HCT116 (cell line): ENCODE results near the gene NR2E1. TPM values are rescaled to one million over a fixed set of nuclear protein-coding genes. Genes with fewer than 3 reads are reported as not detected.

Experiments
- ATAC-seq: fragments of 200-7000 bp; cut with Tn5 transposase; 2 replicates; pipeline ENCODE4 v1.9.1; 2020; ENCODE audit warnings: mild to moderate bottlenecking, moderate library complexity
- BruUV-seq: library from RNA; stranded (reverse); fragments of 400-500 nt; replicated peaks from 2 replicates; lab custom pipeline; 2021; lab: Mats Ljungman, UMichigan
- CTCF ChIA-PET: fragments of 300-600 bp; sonication (Branson Sonifier 250); formaldehyde crosslinking; loops from one replicate; lab custom pipeline; 2021; ENCODE audit warnings: antibody characterized with exemption; lab: Charles Lee
- POLR2A ChIA-PET: fragments of 300-600, 350-600 bp; sonication (Branson Sonifier 250); formaldehyde crosslinking; loops from one replicate; lab custom pipeline; 2021; ENCODE audit warnings: antibody characterized with exemption; lab: Charles Lee
- RAD21 ChIA-PET, 2 experiments: fragments of 300-600 bp; sonication (Branson Sonifier 250); formaldehyde crosslinking; loops; one replicate each; lab custom pipeline; 2023; ENCODE audit warnings: low total read pairs in 2 of 2; ENCODE audit not compliant: uncharacterized antibody in 2 of 2, unreplicated experiment in 2 of 2, low non-redundant PET in 1 of 2; lab: Charles Lee
- DNase-seq: peaks from one replicate; pipeline ENCODE4 v3.0.0-alpha.2; 2010; ENCODE audit warnings: low read depth, low spot score
- H2AFZ ChIP-seq: fragments of 200-600 bp; shearing (Covaris generic), sonication (generic); 2 replicates; pipeline ENCODE4 v1.6.1; 2017; ENCODE audit warnings: low read depth, mixed run types, mixed read lengths, antibody characterized with exemption, low read length; ENCODE audit not compliant: poor library complexity, severe bottlenecking
- H3K27ac ChIP-seq: 2 replicates; pipeline ENCODE4 v1.5.1; 2012; ENCODE audit warnings: low read depth, low read length
- H3K27me3 ChIP-seq: fragments of 200-600 bp; sonication (generic); 2 replicates; pipeline ENCODE4 v1.6.1; 2016; ENCODE audit warnings: mixed run types, low read length, mixed read lengths; ENCODE audit not compliant: insufficient read depth
- H3K36me3 ChIP-seq, 2 experiments: fragments of 200-500 bp in 1 of 2; fragments of 200-600 bp in 1 of 2; sonication (Bioruptor generic) in 1 of 2; sonication (generic) in 1 of 2; 2 replicates each; pipeline versions ENCODE4 v1.5.1 to v1.6.1; 2014 to 2016; ENCODE audit warnings: low read length in 2 of 2, inconsistent platforms in 1 of 2, mixed read lengths in 1 of 2, mixed run types in 1 of 2; ENCODE audit not compliant: insufficient read depth in 2 of 2, control insufficient read depth in 1 of 2
- H3K4me1 ChIP-seq, 2 experiments: fragments of 200-600 bp in 1 of 2; sonication (generic) in 1 of 2; 2 replicates each; pipeline versions ENCODE4 v1.5.1 to v1.6.1; 2012 to 2017; ENCODE audit warnings: low read length in 2 of 2, inconsistent platforms in 1 of 2, mild to moderate bottlenecking in 1 of 2, mixed read lengths in 1 of 2, mixed run types in 1 of 2, moderate library complexity in 1 of 2; ENCODE audit not compliant: insufficient read depth in 2 of 2, control insufficient read depth in 1 of 2
- H3K4me2 ChIP-seq: fragments of 200-600 bp; sonication (generic); 2 replicates; pipeline ENCODE4 v1.6.1; 2017; ENCODE audit warnings: mixed run types, low read length, mixed read lengths
- H3K4me3 ChIP-seq, 2 experiments: fragments of 200-600 bp in 1 of 2; sonication (generic) in 1 of 2; replicated peaks in 1 of 2; 2 replicates each; pipeline ENCODE4 v1.5.1; 2011 to 2016; ENCODE audit warnings: low read length in 2 of 2, control low read depth in 1 of 2, low read depth in 1 of 2, mild to moderate bottlenecking in 1 of 2, mixed read lengths in 1 of 2, mixed run types in 1 of 2
- H3K79me2 ChIP-seq: fragments of 200-600 bp; sonication (generic); 2 replicates; pipeline ENCODE4 v1.6.1; 2017; ENCODE audit warnings: mild to moderate bottlenecking, mixed run types, low read length, moderate library complexity, mixed read lengths; ENCODE audit not compliant: insufficient read depth
- H3K9ac ChIP-seq: fragments of 200-600 bp; sonication (generic); 2 replicates; pipeline ENCODE4 v1.6.1; 2016; ENCODE audit warnings: low read length, mixed read lengths
- H3K9me2 ChIP-seq: fragments of 200-600 bp; sonication (generic), shearing (Covaris generic); 2 replicates; pipeline ENCODE4 v1.6.1; 2017; ENCODE audit warnings: mixed run types, mild to moderate bottlenecking, moderate library complexity; ENCODE audit not compliant: insufficient read depth
- H3K9me3 ChIP-seq, 2 experiments: fragments of 200-500 bp in 1 of 2; fragments of 200-600 bp in 1 of 2; sonication (Bioruptor generic) in 1 of 2; sonication (generic) in 1 of 2; 2 replicates each; pipeline ENCODE4 v1.6.1; 2014 to 2017; ENCODE audit warnings: low read length in 2 of 2, mixed read lengths in 2 of 2, inconsistent platforms in 1 of 2, low read depth in 1 of 2, mild to moderate bottlenecking in 1 of 2, mixed run types in 1 of 2, moderate library complexity in 1 of 2; ENCODE audit not compliant: control insufficient read depth in 1 of 2, insufficient read depth in 1 of 2
- H4K20me1 ChIP-seq: fragments of 200-600 bp; sonication (generic), shearing (Covaris generic); 2 replicates; pipeline ENCODE4 v1.6.1; 2017; ENCODE audit warnings: mixed run types, mild to moderate bottlenecking, moderate library complexity; ENCODE audit not compliant: insufficient read depth
- ELF1 ChIP-seq: IDR thresholded peaks from 2 replicates; pipeline ENCODE4 v1.6.1; 2012; ENCODE audit warnings: low read depth, borderline replicate concordance
- JUND ChIP-seq: IDR thresholded peaks from 2 replicates; pipeline ENCODE4 v1.6.1; 2012
- SIN3A ChIP-seq: IDR thresholded peaks from 2 replicates; pipeline ENCODE4 v1.6.1; 2012; ENCODE audit warnings: low read depth
- SP1 ChIP-seq: IDR thresholded peaks from 2 replicates; pipeline ENCODE4 v1.6.1; 2012; ENCODE audit warnings: low read depth
- SRF ChIP-seq: IDR thresholded peaks from 2 replicates; pipeline ENCODE4 v1.6.1; 2012; ENCODE audit warnings: low read depth
- YY1 ChIP-seq: IDR thresholded peaks from 2 replicates; pipeline ENCODE4 v1.6.1; 2011; ENCODE audit warnings: low read length, low read depth, moderate library complexity, mild to moderate bottlenecking; ENCODE audit not compliant: insufficient replicate concordance; ENCODE audit errors: extremely low read depth
- ZFX ChIP-seq: fragments of 450-650 bp; IDR thresholded peaks from 2 replicates; pipeline ENCODE4 v1.6.1; 2017
- ZNF274 ChIP-seq: fragments of 200-500 bp; sonication (Bioruptor generic); IDR thresholded peaks from 2 replicates; pipeline ENCODE4 v1.6.1; 2014; ENCODE audit warnings: mild to moderate bottlenecking, low read depth, low read length, inconsistent platforms
- intact Hi-C: fragments of 100-400 bp; cut with micrococcal nuclease; formaldehyde crosslinking; loops from 2 replicates; pipeline ENCODE4 v1.10.0; 2022
- total RNA-seq: library from RNA; stranded (reverse); gene quantifications from one replicate; pipeline ENCODE4 v1.2.1, GENCODE V29; 2021; ENCODE audit not compliant: unreplicated experiment
- TF ChIP-seq, protein P1 (sequence below): IDR thresholded peaks from 2 replicates; pipeline ENCODE4 v1.6.1; 2011; ENCODE audit warnings: mild to moderate bottlenecking, low read length, moderate library complexity; ENCODE audit not compliant: insufficient replicate concordance; ENCODE audit errors: extremely low read depth
- TF ChIP-seq, protein P2 (sequence below): IDR thresholded peaks from 2 replicates; pipeline ENCODE4 v1.6.1; 2012

The NR2E1 gene
- total RNA-seq, 1 experiment from 2014 or later: not detected

DNA sequence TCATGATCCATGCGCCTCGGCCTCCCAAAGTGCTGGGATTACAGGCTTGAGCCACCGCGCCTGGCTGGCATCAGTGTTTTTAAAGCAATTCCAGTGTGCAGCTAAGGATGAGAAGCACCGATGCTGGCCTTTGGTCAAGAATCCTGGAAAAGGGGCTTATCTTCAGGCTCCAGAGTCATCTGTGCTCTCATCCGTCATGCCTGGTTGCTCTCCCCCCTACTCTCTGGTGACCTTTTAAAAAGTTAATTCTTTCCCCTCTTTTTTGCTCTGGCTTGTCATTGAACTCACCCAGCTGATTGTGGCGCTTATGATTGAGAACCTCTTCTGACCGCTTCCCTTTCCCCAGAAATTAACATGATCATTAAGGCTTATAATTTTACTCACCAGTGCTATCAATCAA is 28.7 kb downstream of the NR2E1 start (continued):
- TF ChIP-seq ZNF274: no peak
- no peak for TF ChIP-seq SP1
- TF ChIP-seq ELF1: no peak
- TF ChIP-seq JUND: no peak
- no peak for TF ChIP-seq SRF
- TF ChIP-seq, protein P1, sequence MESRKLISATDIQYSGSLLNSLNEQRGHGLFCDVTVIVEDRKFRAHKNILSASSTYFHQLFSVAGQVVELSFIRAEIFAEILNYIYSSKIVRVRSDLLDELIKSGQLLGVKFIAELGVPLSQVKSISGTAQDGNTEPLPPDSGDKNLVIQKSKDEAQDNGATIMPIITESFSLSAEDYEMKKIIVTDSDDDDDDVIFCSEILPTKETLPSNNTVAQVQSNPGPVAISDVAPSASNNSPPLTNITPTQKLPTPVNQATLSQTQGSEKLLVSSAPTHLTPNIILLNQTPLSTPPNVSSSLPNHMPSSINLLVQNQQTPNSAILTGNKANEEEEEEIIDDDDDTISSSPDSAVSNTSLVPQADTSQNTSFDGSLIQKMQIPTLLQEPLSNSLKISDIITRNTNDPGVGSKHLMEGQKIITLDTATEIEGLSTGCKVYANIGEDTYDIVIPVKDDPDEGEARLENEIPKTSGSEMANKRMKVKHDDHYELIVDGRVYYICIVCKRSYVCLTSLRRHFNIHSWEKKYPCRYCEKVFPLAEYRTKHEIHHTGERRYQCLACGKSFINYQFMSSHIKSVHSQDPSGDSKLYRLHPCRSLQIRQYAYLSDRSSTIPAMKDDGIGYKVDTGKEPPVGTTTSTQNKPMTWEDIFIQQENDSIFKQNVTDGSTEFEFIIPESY: no peak
- no peak for TF ChIP-seq YY1
- no peak for TF ChIP-seq ZFX
- no peak for TF ChIP-seq SIN3A

DNA sequence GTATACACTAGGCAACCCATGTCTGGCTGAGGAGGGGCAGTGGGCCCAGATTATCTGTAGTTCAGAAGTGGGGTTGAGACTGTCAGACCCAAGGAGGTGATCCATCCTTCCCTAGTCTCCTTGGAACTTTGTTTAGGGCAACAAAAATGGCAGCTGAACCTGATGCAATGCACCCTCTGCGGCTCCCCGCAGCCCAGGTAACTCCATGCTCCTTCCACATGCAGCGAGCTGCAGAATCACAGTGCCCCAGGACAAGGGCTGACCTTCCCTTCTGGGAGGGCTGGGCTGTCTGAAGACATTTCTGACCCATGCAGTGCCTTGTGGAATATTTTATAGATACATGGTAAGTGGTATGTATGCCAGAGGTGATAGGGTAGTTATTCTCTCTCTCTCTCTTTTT is 29.4 kb downstream of the NR2E1 start:
- Histone ChIP-seq H4K20me1 (no peaks in the 10 kb centered on the region), H3K4me2 (no peak overlapping the region), H3K27ac (no peak overlapping the region), H3K4me3 (no peak overlapping the region), H3K36me3 (no peaks in the 10 kb centered on the region), H3K9ac (no peak overlapping the region), H3K9me2 (no peaks in the 10 kb centered on the region), H3K79me2 (no peaks in the 10 kb centered on the region), H3K27me3 (no peaks in the 10 kb centered on the region), H2AFZ (no peak overlapping the region), H3K9me3 (no peaks in the 10 kb centered on the region), H3K4me1 (no peaks in the 10 kb centered on the region; a peak in 1 of 4 replicates)
- no peak for DNase-seq
- ATAC-seq: no peak
- intact Hi-C loops: no loop called here
- POLR2A ChIA-PET: no interaction called here
- BruUV-seq: no TSS peak
- TF ChIP-seq, protein P2, sequence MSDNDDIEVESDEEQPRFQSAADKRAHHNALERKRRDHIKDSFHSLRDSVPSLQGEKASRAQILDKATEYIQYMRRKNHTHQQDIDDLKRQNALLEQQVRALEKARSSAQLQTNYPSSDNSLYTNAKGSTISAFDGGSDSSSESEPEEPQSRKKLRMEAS: no peak
- no peak for TF ChIP-seq SRF
- CTCF ChIA-PET: no interaction called here
- RAD21 ChIA-PET: no interaction called here
